GM19397 (cell line): Measurements from ENCODE around the gene SLC37A4.

Source experiments
- ATAC-seq: cut with Tn5 transposase; IDR thresholded peaks from one replicate; pipeline ENCODE4 v1.9.1; 2021; ENCODE audit warnings: mild to moderate bottlenecking, moderate library complexity; ENCODE audit not compliant: unreplicated experiment

Gene SLC37A4

DNA sequence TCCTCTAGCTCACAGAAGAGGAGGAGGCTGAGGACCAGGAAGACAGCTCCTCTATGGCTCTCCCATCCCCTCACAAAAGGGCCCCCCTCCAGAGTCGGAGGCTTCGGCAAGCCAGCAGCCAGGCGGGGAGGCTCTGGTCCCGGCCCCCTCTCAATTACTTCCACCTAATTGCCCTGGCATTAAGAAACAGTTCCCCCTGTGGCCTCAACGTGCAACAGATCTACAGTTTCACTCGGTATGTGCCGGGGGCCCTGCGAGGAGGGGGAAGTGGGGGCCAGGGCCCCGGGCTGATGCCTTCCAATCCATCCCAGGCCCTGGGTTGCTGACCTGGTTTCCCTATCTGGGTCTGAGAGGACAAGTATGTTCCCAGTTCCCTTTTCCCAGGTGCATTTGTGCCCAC, 51.2 kb downstream of the SLC37A4 start:
- ATAC-seq, result no peak

- no peak for ATAC-seq
Observed at GRCh38 chr11:118975771-118976709, 54.6 kb downstream of the SLC37A4 start.
